Adrenal gland (tissue), 5 donors: ENCODE measurements around the gene ENTPD8.

Experiments used
- POLR2A ChIP-seq, 2 donors: fragments of 450-650 bp; IDR thresholded peaks; one replicate each; pipeline ENCODE4 v1.6.1; 2017; ENCODE audit warnings: antibody characterized with exemption in 2 of 2, mild to moderate bottlenecking in 2 of 2, moderate library complexity in 1 of 2
- TF ChIP-seq, protein P1 (sequence below), 6 experiments: fragments of 450-650 bp in 4 of 6; fragments of 200-600 bp in 2 of 6; sonication (generic) in 1 of 6; IDR thresholded peaks; 1 replicate in 5 of 6; 2 replicates in 1 of 6; pipeline versions ENCODE4 v1.5.1 to v1.8.0; 2016 to 2021; ENCODE audit warnings: antibody characterized with exemption in 6 of 6, mild to moderate bottlenecking in 2 of 6, moderate library complexity in 1 of 6
- donor health status: DM: no; HTN: no; CAD: no.

DNA sequence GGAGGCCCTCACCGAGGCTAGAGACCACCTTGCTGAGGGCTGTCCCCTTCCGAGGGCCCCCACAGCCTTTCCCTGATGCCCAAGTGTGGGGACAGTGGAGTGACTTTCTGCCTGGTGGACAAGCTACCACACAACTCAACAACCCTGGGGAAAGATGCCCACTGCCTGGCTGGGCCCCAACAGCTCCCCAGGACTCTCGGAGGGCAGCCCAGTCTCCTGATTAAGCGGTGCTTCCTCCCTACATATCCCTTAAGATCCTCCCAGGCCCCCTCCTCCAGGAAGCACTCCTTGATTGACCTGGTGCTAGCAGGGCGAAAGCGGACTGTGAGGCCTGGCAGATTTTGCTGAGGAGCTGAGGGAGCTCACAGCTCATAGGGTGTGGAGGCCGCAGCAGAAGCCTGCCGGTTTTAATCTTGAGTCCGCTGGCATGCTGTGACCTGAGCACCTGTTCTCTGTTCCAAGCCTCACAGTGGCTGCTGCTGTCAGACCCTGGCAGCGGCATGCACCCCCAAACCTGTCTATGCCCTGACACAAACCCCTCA, 15.8 kb upstream of the ENTPD8 start:
- TF ChIP-seq, protein P1, sequence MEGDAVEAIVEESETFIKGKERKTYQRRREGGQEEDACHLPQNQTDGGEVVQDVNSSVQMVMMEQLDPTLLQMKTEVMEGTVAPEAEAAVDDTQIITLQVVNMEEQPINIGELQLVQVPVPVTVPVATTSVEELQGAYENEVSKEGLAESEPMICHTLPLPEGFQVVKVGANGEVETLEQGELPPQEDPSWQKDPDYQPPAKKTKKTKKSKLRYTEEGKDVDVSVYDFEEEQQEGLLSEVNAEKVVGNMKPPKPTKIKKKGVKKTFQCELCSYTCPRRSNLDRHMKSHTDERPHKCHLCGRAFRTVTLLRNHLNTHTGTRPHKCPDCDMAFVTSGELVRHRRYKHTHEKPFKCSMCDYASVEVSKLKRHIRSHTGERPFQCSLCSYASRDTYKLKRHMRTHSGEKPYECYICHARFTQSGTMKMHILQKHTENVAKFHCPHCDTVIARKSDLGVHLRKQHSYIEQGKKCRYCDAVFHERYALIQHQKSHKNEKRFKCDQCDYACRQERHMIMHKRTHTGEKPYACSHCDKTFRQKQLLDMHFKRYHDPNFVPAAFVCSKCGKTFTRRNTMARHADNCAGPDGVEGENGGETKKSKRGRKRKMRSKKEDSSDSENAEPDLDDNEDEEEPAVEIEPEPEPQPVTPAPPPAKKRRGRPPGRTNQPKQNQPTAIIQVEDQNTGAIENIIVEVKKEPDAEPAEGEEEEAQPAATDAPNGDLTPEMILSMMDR (IDR thresholded peaks at IDR 0.05): no peak
- TF ChIP-seq POLR2A (IDR thresholded peaks at IDR 0.05): no peak
